Stimulated activated CD4-positive, alpha-beta T cell treated with anti-CD3 and anti-CD28 coated beads, Interleukin-4, amount 100 ng/mL, for 48 hours (primary cell): ENCODE results near the gene CBFA2T3.
A peak's percentile ranks its signal among the peaks of the same experiment; 100 is the strongest.
"Not testable (repeated sequence)": the region's sequence is repeated elsewhere in the genome, so short reads cannot be mapped to it uniquely, and the experiment has no call there.

Experiments
- DNase-seq, 2 donors: peaks; one replicate each; pipeline ENCODE4 v3.0.0-alpha.2; 2020; ENCODE audit warnings: low read depth in 2 of 2

The CBFA2T3 gene

GRCh38 chr16:88908307-88908706, 68.7 kb downstream of the CBFA2T3 start:
- DNase-seq: no peak

GRCh38 chr16:88907768-88908167, 69.2 kb downstream of the CBFA2T3 start:
- DNase-seq: no peak

GRCh38 chr16:88906535-88907105, 70.4 kb downstream of the CBFA2T3 start:
- DNase-seq: no peak

- no peak for DNase-seq
Measured at GRCh38 chr16:88906020-88906419, 71.0 kb downstream of the CBFA2T3 start.

- peak in 1 of 2 donors; percentile 12 for DNase-seq
Measured at GRCh38 chr16:88905563-88905962, 71.4 kb downstream of the CBFA2T3 start.

- no peak for DNase-seq
Measured at GRCh38 chr16:88904676-88905365, 72.2 kb downstream of the CBFA2T3 start.

- no peak for DNase-seq
Measured at GRCh38 chr16:88903267-88903666, 73.7 kb downstream of the CBFA2T3 start.

- no peak for DNase-seq
Measured at GRCh38 chr16:88902744-88903143, 74.3 kb downstream of the CBFA2T3 start.

- DNase-seq: no peak
Measured at GRCh38 chr16:88901718-88902337, 75.2 kb downstream of the CBFA2T3 start.

GRCh38 chr16:88900662-88901052, 76.3 kb downstream of the CBFA2T3 start:
- DNase-seq: no peak

GRCh38 chr16:88899901-88900661, 76.9 kb downstream of the CBFA2T3 start:
- no peak for DNase-seq

- DNase-seq: no peak
Measured at GRCh38 chr16:88897696-88898425, 79.1 kb downstream of the CBFA2T3 start.

GRCh38 chr16:88896238-88897070, 80.6 kb downstream of the CBFA2T3 start:
- no peak for DNase-seq

GRCh38 chr16:88895335-88895734, 81.7 kb downstream of the CBFA2T3 start:
- DNase-seq: no peak

GRCh38 chr16:88894681-88895300, 82.2 kb downstream of the CBFA2T3 start:
- DNase-seq: no peak

GRCh38 chr16:88894266-88894665, 82.7 kb downstream of the CBFA2T3 start:
- DNase-seq: not testable (repeated sequence)

- DNase-seq: no peak
Measured at GRCh38 chr16:88893127-88893968, 83.7 kb downstream of the CBFA2T3 start.

GRCh38 chr16:88892065-88892464, 84.9 kb downstream of the CBFA2T3 start:
- DNase-seq: no peak

- no peak for DNase-seq
Measured at GRCh38 chr16:88891083-88891482, 85.9 kb downstream of the CBFA2T3 start.
